HCT116 (cell line): ENCODE data around the gene CELSR3. TPM values are rescaled to one million over a fixed set of nuclear protein-coding genes. Genes with fewer than 3 reads are reported as not detected.

Experiments used
- ATAC-seq: fragments of 200-7000 bp; cut with Tn5 transposase; 2 replicates; pipeline ENCODE4 v1.9.1; 2020; ENCODE audit warnings: mild to moderate bottlenecking, moderate library complexity
- BruUV-seq: library from RNA; stranded (reverse); fragments of 400-500 nt; replicated peaks from 2 replicates; lab custom pipeline; 2021; lab: Mats Ljungman, UMichigan
- CTCF ChIA-PET: fragments of 300-600 bp; sonication (Branson Sonifier 250); formaldehyde crosslinking; loops from one replicate; lab custom pipeline; 2021; ENCODE audit warnings: antibody characterized with exemption; lab: Charles Lee
- POLR2A ChIA-PET: fragments of 300-600, 350-600 bp; sonication (Branson Sonifier 250); formaldehyde crosslinking; loops from one replicate; lab custom pipeline; 2021; ENCODE audit warnings: antibody characterized with exemption; lab: Charles Lee
- RAD21 ChIA-PET, 2 experiments: fragments of 300-600 bp; sonication (Branson Sonifier 250); formaldehyde crosslinking; loops; one replicate each; lab custom pipeline; 2023; ENCODE audit warnings: low total read pairs in 2 of 2; ENCODE audit not compliant: uncharacterized antibody in 2 of 2, unreplicated experiment in 2 of 2, low non-redundant PET in 1 of 2; lab: Charles Lee
- DNase-seq: peaks from one replicate; pipeline ENCODE4 v3.0.0-alpha.2; 2010; ENCODE audit warnings: low read depth, low spot score
- H2AFZ ChIP-seq: fragments of 200-600 bp; shearing (Covaris generic), sonication (generic); 2 replicates; pipeline ENCODE4 v1.6.1; 2017; ENCODE audit warnings: low read depth, mixed run types, mixed read lengths, antibody characterized with exemption, low read length; ENCODE audit not compliant: poor library complexity, severe bottlenecking
- H3K27ac ChIP-seq: 2 replicates; pipeline ENCODE4 v1.5.1; 2012; ENCODE audit warnings: low read depth, low read length
- H3K27me3 ChIP-seq: fragments of 200-600 bp; sonication (generic); 2 replicates; pipeline ENCODE4 v1.6.1; 2016; ENCODE audit warnings: mixed run types, low read length, mixed read lengths; ENCODE audit not compliant: insufficient read depth
- H3K36me3 ChIP-seq, 2 experiments: fragments of 200-500 bp in 1 of 2; fragments of 200-600 bp in 1 of 2; sonication (Bioruptor generic) in 1 of 2; sonication (generic) in 1 of 2; 2 replicates each; pipeline versions ENCODE4 v1.5.1 to v1.6.1; 2014 to 2016; ENCODE audit warnings: low read length in 2 of 2, inconsistent platforms in 1 of 2, mixed read lengths in 1 of 2, mixed run types in 1 of 2; ENCODE audit not compliant: insufficient read depth in 2 of 2, control insufficient read depth in 1 of 2
- H3K4me1 ChIP-seq, 2 experiments: fragments of 200-600 bp in 1 of 2; sonication (generic) in 1 of 2; 2 replicates each; pipeline versions ENCODE4 v1.5.1 to v1.6.1; 2012 to 2017; ENCODE audit warnings: low read length in 2 of 2, inconsistent platforms in 1 of 2, mild to moderate bottlenecking in 1 of 2, mixed read lengths in 1 of 2, mixed run types in 1 of 2, moderate library complexity in 1 of 2; ENCODE audit not compliant: insufficient read depth in 2 of 2, control insufficient read depth in 1 of 2
- H3K4me2 ChIP-seq: fragments of 200-600 bp; sonication (generic); 2 replicates; pipeline ENCODE4 v1.6.1; 2017; ENCODE audit warnings: mixed run types, low read length, mixed read lengths
- H3K4me3 ChIP-seq, 2 experiments: fragments of 200-600 bp in 1 of 2; sonication (generic) in 1 of 2; replicated peaks in 1 of 2; 2 replicates each; pipeline ENCODE4 v1.5.1; 2011 to 2016; ENCODE audit warnings: low read length in 2 of 2, control low read depth in 1 of 2, low read depth in 1 of 2, mild to moderate bottlenecking in 1 of 2, mixed read lengths in 1 of 2, mixed run types in 1 of 2
- H3K79me2 ChIP-seq: fragments of 200-600 bp; sonication (generic); 2 replicates; pipeline ENCODE4 v1.6.1; 2017; ENCODE audit warnings: mild to moderate bottlenecking, mixed run types, low read length, moderate library complexity, mixed read lengths; ENCODE audit not compliant: insufficient read depth
- H3K9ac ChIP-seq: fragments of 200-600 bp; sonication (generic); 2 replicates; pipeline ENCODE4 v1.6.1; 2016; ENCODE audit warnings: low read length, mixed read lengths
- H3K9me2 ChIP-seq: fragments of 200-600 bp; sonication (generic), shearing (Covaris generic); 2 replicates; pipeline ENCODE4 v1.6.1; 2017; ENCODE audit warnings: mixed run types, mild to moderate bottlenecking, moderate library complexity; ENCODE audit not compliant: insufficient read depth
- H3K9me3 ChIP-seq, 2 experiments: fragments of 200-500 bp in 1 of 2; fragments of 200-600 bp in 1 of 2; sonication (Bioruptor generic) in 1 of 2; sonication (generic) in 1 of 2; 2 replicates each; pipeline ENCODE4 v1.6.1; 2014 to 2017; ENCODE audit warnings: low read length in 2 of 2, mixed read lengths in 2 of 2, inconsistent platforms in 1 of 2, low read depth in 1 of 2, mild to moderate bottlenecking in 1 of 2, mixed run types in 1 of 2, moderate library complexity in 1 of 2; ENCODE audit not compliant: control insufficient read depth in 1 of 2, insufficient read depth in 1 of 2
- H4K20me1 ChIP-seq: fragments of 200-600 bp; sonication (generic), shearing (Covaris generic); 2 replicates; pipeline ENCODE4 v1.6.1; 2017; ENCODE audit warnings: mixed run types, mild to moderate bottlenecking, moderate library complexity; ENCODE audit not compliant: insufficient read depth
- ATF3 ChIP-seq: IDR thresholded peaks from 2 replicates; pipeline ENCODE4 v1.6.1; 2012
- ELF1 ChIP-seq: IDR thresholded peaks from 2 replicates; pipeline ENCODE4 v1.6.1; 2012; ENCODE audit warnings: low read depth, borderline replicate concordance
- EZH2 ChIP-seq: fragments of 200-600 bp; sonication (generic); IDR thresholded peaks from 2 replicates; pipeline ENCODE4 v1.6.1; 2017; ENCODE audit warnings: antibody characterized with exemption, mixed run types
- FOSL1 ChIP-seq: IDR thresholded peaks from 2 replicates; pipeline ENCODE4 v1.6.1; 2012; ENCODE audit warnings: low read depth
- POLR2A ChIP-seq: IDR thresholded peaks from 2 replicates; pipeline ENCODE4 v1.7.0; 2011; ENCODE audit warnings: borderline replicate concordance; ENCODE audit not compliant: insufficient read depth, insufficient read length; ENCODE audit errors: extremely low read depth
- POLR2AphosphoS5 ChIP-seq: IDR thresholded peaks from 2 replicates; pipeline ENCODE4 v1.6.1; 2011; ENCODE audit warnings: mild to moderate bottlenecking, low read depth, low read length, moderate library complexity
- REST ChIP-seq: IDR thresholded peaks from 2 replicates; pipeline ENCODE4 v1.6.1; 2012; ENCODE audit warnings: low read depth
- SIN3A ChIP-seq: IDR thresholded peaks from 2 replicates; pipeline ENCODE4 v1.6.1; 2012; ENCODE audit warnings: low read depth
- SP1 ChIP-seq: IDR thresholded peaks from 2 replicates; pipeline ENCODE4 v1.6.1; 2012; ENCODE audit warnings: low read depth
- SRF ChIP-seq: IDR thresholded peaks from 2 replicates; pipeline ENCODE4 v1.6.1; 2012; ENCODE audit warnings: low read depth
- TCF7L2 ChIP-seq: IDR thresholded peaks from 2 replicates; pipeline ENCODE4 v1.7.0; 2011; ENCODE audit warnings: borderline replicate concordance, inconsistent platforms; ENCODE audit not compliant: insufficient read depth, insufficient read length; ENCODE audit errors: extremely low read depth
- YY1 ChIP-seq: IDR thresholded peaks from 2 replicates; pipeline ENCODE4 v1.6.1; 2011; ENCODE audit warnings: low read length, low read depth, moderate library complexity, mild to moderate bottlenecking; ENCODE audit not compliant: insufficient replicate concordance; ENCODE audit errors: extremely low read depth
- ZFX ChIP-seq: fragments of 450-650 bp; IDR thresholded peaks from 2 replicates; pipeline ENCODE4 v1.6.1; 2017
- ZNF274 ChIP-seq: fragments of 200-500 bp; sonication (Bioruptor generic); IDR thresholded peaks from 2 replicates; pipeline ENCODE4 v1.6.1; 2014; ENCODE audit warnings: mild to moderate bottlenecking, low read depth, low read length, inconsistent platforms
- intact Hi-C: fragments of 100-400 bp; cut with micrococcal nuclease; formaldehyde crosslinking; loops from 2 replicates; pipeline ENCODE4 v1.10.0; 2022
- total RNA-seq: library from RNA; stranded (reverse); gene quantifications from one replicate; pipeline ENCODE4 v1.2.1, GENCODE V29; 2021; ENCODE audit not compliant: unreplicated experiment

The CELSR3 gene
- total RNA-seq, 1 experiment from 2014 or later: 7.8 TPM

- Histone ChIP-seq H3K9me3 (no peaks in the 10 kb centered on the region), H3K27me3 (no peaks in the 10 kb centered on the region), H2AFZ (no peak overlapping the region)
- RAD21 ChIA-PET: no interaction called here
- BruUV-seq: no TSS peak
- CTCF ChIA-PET: no interaction called here
- ATAC-seq: no peak
- no peak for TF ChIP-seq SRF
- no peak for TF ChIP-seq ZNF274
- TF ChIP-seq ELF1: no peak
- TF ChIP-seq, all 23 proteins: peak for 0
- intact Hi-C loops: no loop called here
- POLR2A ChIA-PET: no interaction called here
- Histone ChIP-seq H4K20me1 (no peaks in the 10 kb centered on the region), H3K4me2 (no peak overlapping the region), H3K79me2 (peaks cover 31% of the 10 kb centered on the region), H3K4me3 (no peak overlapping the region), H3K4me1 (peaks cover 13 to 29% of the 10 kb centered on the region in 2 experiments), H3K9ac (no peak overlapping the region), H3K9me2 (no peaks in the 10 kb centered on the region), H3K36me3 (peaks cover 30 to 40% of the 10 kb centered on the region in 2 experiments), H3K27ac (no peak overlapping the region)
- DNase-seq: no peak
These were observed 18.3 kb upstream of the CELSR3 start for GRCh38 chr3:48680811-48681540.

- Histone ChIP-seq H3K36me3 (peaks cover 30 to 40% of the 10 kb centered on the region in 2 experiments), H3K79me2 (peaks cover 23% of the 10 kb centered on the region), H3K27me3 (no peaks in the 10 kb centered on the region), H3K4me1 (peaks cover 12 to 27% of the 10 kb centered on the region in 2 experiments), H3K9me2 (no peaks in the 10 kb centered on the region), H3K27ac (no peak overlapping the region), H3K4me3 (no peak overlapping the region), H2AFZ (no peak overlapping the region), H3K4me2 (no peak overlapping the region), H4K20me1 (no peaks in the 10 kb centered on the region), H3K9ac (no peak overlapping the region), H3K9me3 (no peaks in the 10 kb centered on the region)
- CTCF ChIA-PET: no interaction called here
- POLR2A ChIA-PET: no interaction called here
- BruUV-seq: no TSS peak
- DNase-seq (no peak), ATAC-seq (peak; percentile 28; the same call in 1 of the 2 replicates)
- RAD21 ChIA-PET: no interaction called here
- intact Hi-C loops: no loop called here
- TF ChIP-seq ZFX (no peak), FOSL1 (no peak), EZH2 (no peak), SP1 (no peak), POLR2A (no peak), TCF7L2 (no peak), ATF3 (no peak), POLR2AphosphoS5 (no peak), REST (no peak), SIN3A (no peak), YY1 (no peak), ZNF274 (no peak)
These were observed 17.0 kb upstream of the CELSR3 start for GRCh38 chr3:48679411-48680391.
